GM19372 (cell line): ENCODE measurements around the gene EIF5AL1.
A peak's percentile ranks its signal among the peaks of the same experiment; 100 is the strongest.
"Not testable (repeated sequence)": the region's sequence is repeated elsewhere in the genome, so short reads cannot be mapped to it uniquely, and the experiment has no call there.

Source experiments
- ATAC-seq: cut with Tn5 transposase; IDR thresholded peaks from one replicate; pipeline ENCODE4 v1.9.1; 2021; ENCODE audit warnings: mild to moderate bottlenecking, low read depth, moderate library complexity; ENCODE audit not compliant: unreplicated experiment

EIF5AL1 gene

DNA sequence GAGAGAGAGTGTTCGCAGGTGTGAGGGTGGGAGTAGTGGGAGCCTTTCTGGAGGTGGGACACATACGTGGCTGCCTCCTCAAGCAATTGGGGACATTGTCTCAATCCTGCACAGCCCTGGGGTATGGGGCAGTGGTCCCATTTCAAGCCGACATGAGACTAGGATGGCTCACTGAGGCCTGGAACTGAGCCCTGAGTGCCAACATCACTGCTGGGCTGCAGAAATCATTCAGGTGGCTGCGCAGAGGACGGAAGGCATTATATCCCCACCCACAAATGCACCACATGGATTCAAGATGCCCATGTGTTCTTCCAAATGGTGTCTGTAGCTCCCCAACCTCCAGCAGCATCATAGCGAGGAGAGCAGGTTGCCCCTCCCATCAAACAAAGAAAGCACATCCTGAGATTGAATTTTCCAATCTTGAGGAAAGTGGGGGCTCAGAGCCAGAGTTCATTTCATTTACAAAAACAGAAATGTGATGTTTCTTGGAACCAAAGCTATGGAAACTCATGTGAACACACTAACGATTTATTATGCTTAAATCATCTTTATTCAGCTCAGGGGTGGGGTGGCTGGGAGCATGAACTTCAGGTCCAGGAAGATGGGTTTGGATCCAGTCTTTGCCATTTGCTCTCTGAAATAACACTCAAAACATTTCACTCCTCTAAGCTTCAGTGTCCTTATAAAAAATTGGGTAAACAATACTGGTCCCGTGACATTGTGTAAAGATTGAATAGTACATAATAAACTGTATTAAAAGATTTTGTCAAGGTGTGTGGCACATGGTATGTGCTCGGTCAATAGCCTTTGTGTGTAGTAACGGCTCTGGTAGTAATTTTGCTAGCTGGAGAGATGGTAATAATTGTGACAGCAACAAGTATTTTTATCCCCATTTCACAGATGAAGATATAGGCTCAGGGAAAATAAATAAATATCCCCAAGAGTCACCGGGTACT lies 43.3 kb downstream of the EIF5AL1 start:
- no peak for ATAC-seq

DNA sequence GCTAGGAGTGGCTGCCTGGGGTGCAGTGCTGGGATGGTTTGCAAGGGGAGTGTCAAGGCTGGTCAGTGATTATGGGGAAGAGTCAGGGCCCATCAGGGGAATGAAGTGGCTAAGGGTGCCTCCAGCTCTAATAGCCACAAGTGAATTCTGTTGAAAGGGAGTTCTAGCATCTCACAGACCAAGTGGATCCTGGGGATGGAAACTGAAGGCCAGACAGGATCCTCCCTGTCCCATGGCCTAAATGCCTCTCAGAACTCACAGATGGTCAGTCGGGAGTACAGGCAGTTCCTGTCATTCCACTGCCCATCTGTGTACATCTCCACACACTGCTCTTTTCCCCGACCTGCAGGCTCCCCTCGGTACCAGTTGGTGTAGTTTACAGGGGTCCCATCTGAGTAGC lies 44.6 kb downstream of the EIF5AL1 start:
- ATAC-seq, result not testable (repeated sequence)

DNA sequence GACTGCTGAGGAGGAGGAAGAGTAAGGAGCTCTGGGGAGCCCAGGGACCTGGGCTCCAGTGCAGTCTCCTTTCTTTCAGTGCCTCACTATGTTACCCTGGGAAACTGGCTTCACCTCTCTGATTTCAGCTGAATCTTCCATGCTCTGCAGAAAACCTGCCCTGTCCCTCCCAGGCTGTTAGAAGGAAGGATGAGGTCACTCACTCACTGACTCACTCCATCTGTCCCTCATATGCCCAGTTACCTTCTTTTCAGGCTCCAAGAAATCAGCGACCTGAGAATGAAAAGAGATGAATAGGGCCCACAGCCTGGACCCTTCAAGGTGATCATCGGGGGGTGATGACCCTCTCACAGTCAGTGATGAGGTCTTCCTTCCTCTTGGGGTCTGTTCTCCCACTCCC lies 47.4 kb downstream of the EIF5AL1 start:
- ATAC-seq, result no peak

DNA sequence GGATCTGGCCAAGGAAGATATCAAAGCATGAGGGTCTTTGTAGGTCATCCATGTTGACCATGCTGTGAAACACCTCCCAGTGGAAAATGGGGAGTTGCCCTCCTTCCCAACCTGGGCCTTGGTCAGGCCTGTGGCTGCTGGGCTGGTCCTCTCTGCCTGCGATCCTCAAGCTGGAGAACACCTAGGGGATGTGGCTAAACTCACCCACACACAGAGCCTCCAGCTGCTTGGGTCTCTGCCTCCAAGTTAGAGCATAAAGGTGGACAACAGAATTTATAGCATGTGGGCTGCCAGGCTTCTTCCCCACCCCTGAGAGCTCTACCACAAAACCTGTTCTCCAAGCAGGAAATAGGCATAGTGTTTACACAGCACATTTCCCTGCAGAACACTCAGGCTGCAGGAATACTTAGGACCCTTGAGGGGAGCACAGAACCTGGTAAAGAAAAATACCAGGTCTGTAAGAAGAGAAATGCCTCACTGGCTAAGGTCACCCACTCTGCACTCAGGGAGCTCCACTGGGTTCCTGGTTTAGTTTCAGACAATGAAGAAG lies 47.9 kb downstream of the EIF5AL1 start, which contains the start of gene SFTPA2:
Gene SFTPA2, minus strand, starts transcription at position 248 of the 550 bp plus-strand sequence. CDS start 924 bp downstream, outside the sequence.
- ATAC-seq, result no peak

DNA sequence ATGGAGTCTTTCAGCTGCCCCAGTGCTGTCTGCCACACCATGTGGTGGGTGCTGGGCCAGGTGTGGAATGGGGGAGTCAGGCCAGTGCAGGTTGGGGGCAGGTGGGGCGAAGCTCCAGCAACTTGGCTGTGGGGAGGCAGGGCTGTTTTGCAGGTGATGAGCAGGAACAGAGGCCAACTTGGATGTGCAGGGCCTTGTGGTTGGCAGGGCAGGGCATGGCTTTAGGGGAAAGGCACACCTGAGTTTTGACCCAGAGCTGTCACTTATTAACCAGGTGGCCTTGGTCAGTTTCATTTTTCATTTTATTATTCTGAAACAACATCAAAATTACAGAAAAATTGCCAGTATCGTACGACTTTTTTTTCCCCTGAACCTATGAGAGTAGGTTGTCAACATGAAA lies 48.9 kb downstream of the EIF5AL1 start:
- ATAC-seq, result no peak

DNA sequence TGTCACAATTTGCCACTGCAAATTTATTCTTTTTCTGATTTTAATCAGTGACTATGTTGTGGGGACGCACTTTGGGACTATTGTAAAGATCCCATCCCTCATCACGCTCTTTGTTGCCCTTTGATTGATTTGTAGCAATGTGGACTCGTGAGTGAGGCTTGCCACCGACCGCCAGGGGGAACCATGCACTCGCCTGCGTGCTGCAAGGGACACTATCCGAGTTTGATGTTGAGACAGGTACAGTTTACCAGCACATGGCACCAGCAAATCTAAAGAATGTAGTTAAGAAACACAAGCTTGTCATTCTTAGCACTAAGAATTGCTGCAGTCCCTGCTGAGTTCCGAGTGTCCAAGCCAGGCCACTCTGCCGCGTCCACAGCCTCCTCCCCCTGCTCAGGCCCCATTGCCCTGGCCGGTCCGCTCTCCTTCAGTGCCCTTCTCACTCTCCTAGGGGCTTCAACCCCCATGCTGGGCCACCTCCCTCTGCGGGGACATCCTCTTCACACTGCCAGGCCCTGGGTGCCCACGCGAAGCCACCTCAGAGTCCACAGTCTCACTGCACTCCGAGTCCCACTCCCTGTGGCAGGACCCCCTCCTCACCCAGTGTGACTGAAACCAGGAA lies 49.9 kb downstream of the EIF5AL1 start:
- ATAC-seq, result peak; percentile 87

DNA sequence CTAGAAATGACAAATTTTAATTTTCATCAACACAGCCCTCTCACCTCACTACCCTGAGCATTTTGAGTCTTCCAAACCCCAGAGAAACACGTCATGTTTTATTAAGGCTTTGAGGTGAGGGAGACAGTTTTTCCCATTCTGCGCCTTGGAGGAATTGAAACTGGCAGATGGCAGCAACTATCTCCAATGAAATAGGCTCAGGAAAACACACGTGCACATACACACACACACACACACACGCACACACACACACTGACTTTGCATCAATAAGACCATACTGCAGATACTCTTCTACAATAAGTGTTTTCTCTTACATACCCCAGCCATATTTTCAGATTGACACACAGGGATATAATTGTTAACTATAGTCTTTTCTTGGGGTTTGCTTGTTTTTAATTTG lies 51.1 kb downstream of the EIF5AL1 start:
- no peak for ATAC-seq
